Hepatocyte (in vitro differentiated cells): Measurements from ENCODE around the gene RPSA. TPM values are rescaled to one million over a fixed set of nuclear protein-coding genes. Genes with fewer than 3 reads are reported as not detected.

ENCODE experiments used
- DNase-seq: peaks from one replicate; pipeline ENCODE4 v3.0.0-alpha.2; 2016; ENCODE audit warnings: low spot score
- H2AFZ ChIP-seq: fragments of 200-600 bp; sonication (generic); 2 replicates; pipeline ENCODE4 v1.6.0; 2016; ENCODE audit warnings: antibody characterized with exemption, mild to moderate bottlenecking
- H3K27ac ChIP-seq: fragments of 200-600 bp; sonication (generic); 2 replicates; pipeline ENCODE4 v1.5.1; 2016; ENCODE audit warnings: mild to moderate bottlenecking
- H3K27me3 ChIP-seq: fragments of 200-600 bp; sonication (generic); 2 replicates; pipeline ENCODE4 v1.6.1; 2016
- H3K36me3 ChIP-seq: fragments of 200-600 bp; sonication (generic); replicated peaks from 2 replicates; pipeline ENCODE4 v1.5.1; 2016; ENCODE audit warnings: low read depth; ENCODE audit not compliant: insufficient read depth
- H3K4me1 ChIP-seq: fragments of 200-600 bp; sonication (generic); 2 replicates; pipeline ENCODE4 v1.5.1; 2016; ENCODE audit warnings: mild to moderate bottlenecking, moderate library complexity; ENCODE audit not compliant: insufficient read depth
- H3K4me2 ChIP-seq: fragments of 200-600 bp; sonication (generic); 2 replicates; pipeline ENCODE4 v1.6.0; 2016
- H3K4me3 ChIP-seq: fragments of 200-600 bp; sonication (generic); 2 replicates; pipeline ENCODE4 v1.5.1; 2016; ENCODE audit warnings: mild to moderate bottlenecking
- H3K79me2 ChIP-seq: fragments of 200-600 bp; sonication (generic); 2 replicates; pipeline ENCODE4 v1.6.0; 2017; ENCODE audit warnings: mild to moderate bottlenecking
- H3K9me2 ChIP-seq: fragments of 200-600 bp; sonication (generic); replicated peaks from 2 replicates; pipeline ENCODE4 v1.6.0; 2017; ENCODE audit warnings: mild to moderate bottlenecking; ENCODE audit not compliant: insufficient read depth
- H3K9me3 ChIP-seq: fragments of 200-600 bp; sonication (generic); 2 replicates; pipeline ENCODE4 v1.5.1; 2016; ENCODE audit warnings: low read depth, mild to moderate bottlenecking
- H4K20me1 ChIP-seq: fragments of 200-600 bp; sonication (generic); 2 replicates; pipeline ENCODE4 v1.6.0; 2016; ENCODE audit warnings: mild to moderate bottlenecking; ENCODE audit not compliant: insufficient read depth, poor library complexity, severe bottlenecking
- EZH2 ChIP-seq: fragments of 200-600 bp; sonication (generic); IDR thresholded peaks from 2 replicates; pipeline ENCODE4 v1.6.1; 2016; ENCODE audit warnings: antibody characterized with exemption, mild to moderate bottlenecking, borderline replicate concordance
- EZH2phosphoT487 ChIP-seq: fragments of 200-600 bp; sonication (generic); IDR thresholded peaks from one replicate; pipeline ENCODE4 v1.6.1; 2018; ENCODE audit warnings: antibody characterized with exemption, mild to moderate bottlenecking, low read depth, moderate library complexity; ENCODE audit not compliant: unreplicated experiment, severe bottlenecking
- WGBS: methylation state at CpG from one replicate; pipeline ENCODE4 v1.1.6; 2016; ENCODE audit warnings: low lambda C conversion rate; ENCODE audit errors: missing lambda C conversion rate; 5-methylcytosine and 5-hydroxymethylcytosine counted together
- polyA plus RNA-seq: library from polyadenylated mRNA; unstranded; fragments of >200 nt; fragmentation: Nextera tagmentation; extraction: Ambion mirVana; gene quantifications from 2 replicates; pipeline ENCODE4 v1.2.1, GENCODE V29; 2016
- total RNA-seq: library from RNA; depleted of rRNA; stranded (reverse); fragments of >200 nt; gene quantifications from 2 replicates; pipeline ENCODE4 v1.2.3, GENCODE V29; 2014
- TF ChIP-seq, protein P1 (sequence below): fragments of 200-600 bp; sonication (generic); IDR thresholded peaks from 2 replicates; pipeline ENCODE4 v1.5.1; 2016; ENCODE audit warnings: antibody characterized with exemption, mild to moderate bottlenecking; ENCODE audit not compliant: poor library complexity

RPSA gene
- total and polyA plus RNA-seq, 2 experiments from 2014 or later: 249 to 961 TPM

DNA sequence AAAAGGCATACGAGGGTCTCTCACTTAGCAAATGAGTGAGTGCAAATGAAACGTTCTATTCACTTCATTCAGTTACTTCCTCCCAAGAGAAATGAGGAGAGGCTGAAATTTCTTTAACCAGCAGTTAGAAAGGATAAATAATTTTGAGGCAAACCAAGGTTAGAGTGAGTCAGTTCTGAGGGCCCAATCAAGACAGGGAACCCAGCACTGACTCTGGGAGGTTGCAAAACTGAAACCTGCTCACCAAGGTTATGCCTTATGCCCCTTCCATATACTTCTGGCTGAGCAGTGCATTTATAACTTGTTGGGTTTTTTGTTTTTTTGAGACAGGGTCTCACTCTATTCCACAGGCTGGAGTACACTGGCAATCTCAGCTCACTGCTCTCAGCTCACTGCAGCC is 4.5 kb upstream of the RPSA start:
- WGBS: 64% methylated on average over 2 of the region's 2 CpGs
- DNase-seq: no peak
- Histone ChIP-seq H3K9me2 (no peaks in the 10 kb centered on the region), H3K9me3 (no peaks in the 10 kb centered on the region), H3K4me1 (no peaks in the 10 kb centered on the region), H3K27me3 (no peaks in the 10 kb centered on the region), H3K4me3 (no peak overlapping the region), H3K4me2 (no peak overlapping the region), H3K36me3 (no peaks in the 10 kb centered on the region), H3K79me2 (peaks cover 1% of the 10 kb centered on the region), H4K20me1 (no peaks in the 10 kb centered on the region), H2AFZ (no peak overlapping the region), H3K27ac (no peak overlapping the region)
- TF ChIP-seq EZH2: no peak
- TF ChIP-seq, protein P1, sequence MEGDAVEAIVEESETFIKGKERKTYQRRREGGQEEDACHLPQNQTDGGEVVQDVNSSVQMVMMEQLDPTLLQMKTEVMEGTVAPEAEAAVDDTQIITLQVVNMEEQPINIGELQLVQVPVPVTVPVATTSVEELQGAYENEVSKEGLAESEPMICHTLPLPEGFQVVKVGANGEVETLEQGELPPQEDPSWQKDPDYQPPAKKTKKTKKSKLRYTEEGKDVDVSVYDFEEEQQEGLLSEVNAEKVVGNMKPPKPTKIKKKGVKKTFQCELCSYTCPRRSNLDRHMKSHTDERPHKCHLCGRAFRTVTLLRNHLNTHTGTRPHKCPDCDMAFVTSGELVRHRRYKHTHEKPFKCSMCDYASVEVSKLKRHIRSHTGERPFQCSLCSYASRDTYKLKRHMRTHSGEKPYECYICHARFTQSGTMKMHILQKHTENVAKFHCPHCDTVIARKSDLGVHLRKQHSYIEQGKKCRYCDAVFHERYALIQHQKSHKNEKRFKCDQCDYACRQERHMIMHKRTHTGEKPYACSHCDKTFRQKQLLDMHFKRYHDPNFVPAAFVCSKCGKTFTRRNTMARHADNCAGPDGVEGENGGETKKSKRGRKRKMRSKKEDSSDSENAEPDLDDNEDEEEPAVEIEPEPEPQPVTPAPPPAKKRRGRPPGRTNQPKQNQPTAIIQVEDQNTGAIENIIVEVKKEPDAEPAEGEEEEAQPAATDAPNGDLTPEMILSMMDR: no peak

DNA sequence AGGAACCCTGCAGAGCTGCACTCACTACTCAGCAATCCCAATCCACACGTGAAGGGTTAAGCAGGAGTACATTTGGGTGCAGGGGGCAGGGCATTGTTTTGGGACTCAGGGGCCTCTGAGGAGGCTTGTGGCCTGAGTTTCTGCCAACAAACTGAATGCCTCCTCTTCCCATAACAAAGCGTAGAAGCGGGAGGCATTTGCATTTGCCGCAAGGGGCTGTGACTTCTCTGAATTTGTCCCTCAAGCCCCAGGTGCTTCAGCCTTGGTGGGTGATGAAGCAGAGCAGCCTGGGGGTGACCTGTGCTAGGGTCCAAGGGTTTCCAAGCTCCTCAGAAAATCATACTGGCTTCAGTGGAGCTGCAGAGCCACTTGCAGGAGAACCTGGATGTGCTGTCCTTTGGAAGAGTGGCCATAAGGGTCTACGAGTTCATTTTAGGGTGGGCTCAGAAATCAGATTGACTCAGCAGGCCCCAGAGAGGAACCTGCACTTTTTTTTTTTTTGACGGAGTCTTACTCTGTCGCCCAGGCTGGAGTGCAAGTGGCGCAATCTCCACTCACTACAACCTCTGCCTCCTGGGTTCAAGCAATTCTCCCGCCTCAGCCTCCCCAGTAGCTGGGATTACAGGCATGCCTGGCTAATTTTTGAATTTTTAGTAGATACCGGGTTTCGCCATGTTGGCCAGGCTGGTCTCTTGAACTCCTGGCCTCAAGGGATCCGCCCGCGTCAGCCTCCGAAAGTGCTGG is 1.4 kb upstream of the RPSA start:
- no peaks in the 10 kb centered on the region for H3K9me3 ChIP-seq
- WGBS: 94% methylated on average over 15 of the region's 15 CpGs
- H4K20me1 ChIP-seq: peaks cover 23% of the 10 kb centered on the region
- H2AFZ ChIP-seq: no peak overlapping the region
- H3K9me2 ChIP-seq: no peaks in the 10 kb centered on the region
- TF ChIP-seq EZH2phosphoT487: no peak
- no peak for TF ChIP-seq EZH2
- TF ChIP-seq, protein P1: no peak
- H3K36me3 ChIP-seq: peaks cover 6% of the 10 kb centered on the region
- no peak overlapping the region for H3K27ac ChIP-seq
- DNase-seq: no peak
- peaks cover 29% of the 10 kb centered on the region for H3K79me2 ChIP-seq
- peaks cover 11% of the 10 kb centered on the region for H3K4me1 ChIP-seq
- H3K4me3 ChIP-seq: no peak overlapping the region
- H3K27me3 ChIP-seq: no peaks in the 10 kb centered on the region
- no peak overlapping the region for H3K4me2 ChIP-seq

DNA sequence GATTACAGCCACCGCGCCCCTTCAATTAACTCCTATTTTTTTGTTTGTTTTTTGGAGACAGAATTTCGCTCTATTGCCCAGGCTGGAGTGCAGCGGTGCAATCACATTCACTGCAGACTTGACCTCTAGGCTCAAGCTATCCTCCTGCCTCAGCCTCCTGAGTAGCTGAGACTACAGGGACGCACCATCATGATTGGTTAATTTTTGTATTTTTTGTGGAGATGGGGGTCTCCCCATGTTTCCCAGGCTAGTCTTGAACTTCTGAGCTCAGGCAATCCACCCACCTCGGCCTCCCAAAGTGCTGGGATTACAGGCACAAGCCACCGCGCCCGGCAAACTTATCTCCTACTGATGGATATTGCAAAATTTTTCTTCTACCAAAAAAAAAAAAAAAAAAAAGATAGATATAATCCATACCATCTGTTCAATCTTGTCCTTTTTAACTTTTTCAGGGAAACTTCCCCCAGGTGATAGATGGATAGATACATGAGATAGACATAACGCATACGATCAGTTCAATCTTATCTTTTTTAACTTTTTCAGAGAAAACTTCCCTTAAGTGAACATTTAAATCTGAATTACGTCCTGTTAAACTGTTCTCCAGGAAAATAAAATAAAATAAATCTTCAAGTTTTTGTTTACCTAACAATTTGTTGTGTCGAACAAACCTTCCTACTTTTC is 693 bp upstream of the RPSA start:
- WGBS: 75% methylated on average over 13 of the region's 13 CpGs
- TF ChIP-seq EZH2phosphoT487: no peak
- TF ChIP-seq EZH2: no peak
- TF ChIP-seq, protein P1: no peak
- peaks cover 11% of the 10 kb centered on the region for H3K4me1 ChIP-seq

More for the DNA sequence above, 693 bp upstream of the RPSA start:
- Histone ChIP-seq H3K9me3 (no peaks in the 10 kb centered on the region), H3K9me2 (no peaks in the 10 kb centered on the region), H3K4me3 (peak overlapping the region; percentile 30), H3K27me3 (no peaks in the 10 kb centered on the region), H2AFZ (peak overlapping the region; percentile 88), H3K79me2 (peaks cover 32% of the 10 kb centered on the region), H3K36me3 (peaks cover 8% of the 10 kb centered on the region), H3K27ac (peak overlapping the region; percentile 92), H4K20me1 (peaks cover 29% of the 10 kb centered on the region), H3K4me2 (peak overlapping the region; percentile 75)
- DNase-seq: no peak
